Measurements from ENCODE around the gene PPP2R2C. TPM values are rescaled to one million over a fixed set of nuclear protein-coding genes. Genes with fewer than 3 reads are reported as not detected.

The PPP2R2C gene
- polyA plus RNA-seq, 1 of the 3 experiments (the other 2 are of a cell fraction), result 0.21 TPM

DNA sequence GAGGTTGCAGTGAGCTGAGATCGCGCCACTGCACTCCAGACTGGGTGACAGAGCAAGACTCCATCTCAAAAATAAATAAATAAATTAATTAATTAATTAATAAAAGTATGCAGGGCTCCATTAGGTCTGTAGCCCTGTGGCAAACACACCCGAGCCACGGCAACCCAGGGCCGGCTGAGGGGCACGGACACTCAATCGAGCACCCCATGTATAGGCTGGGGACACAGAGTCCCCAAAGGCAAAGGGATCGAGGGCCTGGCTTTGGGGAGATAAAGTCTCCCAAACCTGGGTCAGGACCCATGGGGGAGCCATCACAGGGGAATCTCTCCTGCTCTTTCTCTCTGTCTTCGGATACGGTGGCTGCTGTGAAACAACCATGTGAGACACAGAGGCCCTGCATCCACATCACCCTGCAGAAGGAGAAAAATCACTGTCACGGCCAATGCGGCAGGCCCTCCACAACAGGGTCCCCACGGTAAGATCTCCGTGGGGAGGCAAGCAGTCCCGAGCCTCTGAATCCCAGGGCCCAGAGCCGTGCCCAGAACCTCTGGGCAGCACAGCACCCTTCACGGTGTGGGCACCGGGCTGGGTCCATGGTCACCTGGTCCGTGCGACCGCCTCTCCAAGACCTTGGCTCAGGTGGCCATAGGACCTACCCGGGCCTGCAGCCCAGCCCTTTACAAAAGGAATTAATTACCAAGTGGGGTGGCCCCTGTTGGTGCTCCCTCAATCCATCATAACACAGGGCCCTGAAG lies 121.0 kb downstream of the PPP2R2C start:
- H3K36me3 ChIP-seq (replicated peaks in 1 of 2; ENCODE audit: control insufficient read depth in 1 of 2, insufficient read depth in 2 of 2, low read length in 1 of 2), result no peaks in the 10 kb centered on the region
- no peaks in the 10 kb centered on the region for H3F3A ChIP-seq (replicated peaks; ENCODE audit: insufficient read depth)
- no peak overlapping the region for H3K4me3 ChIP-seq (ENCODE audit: low read depth in 2 of 2, low read length in 1 of 2)
- WGBS (ENCODE audit: low lambda C conversion rate), result 57% methylated on average over 12 of the region's 22 CpGs
- H2AFZ ChIP-seq (ENCODE audit: low read depth), result no peak overlapping the region
- H3K9me2 ChIP-seq, result no peaks in the 10 kb centered on the region
- no peaks in the 10 kb centered on the region; a peak in 1 of 4 replicates for H3K4me1 ChIP-seq (ENCODE audit: control insufficient read depth in 1 of 2, insufficient read depth in 2 of 2, low read depth in 1 of 2, low read length in 1 of 2)
- TF ChIP-seq EP300 (IDR thresholded peaks at IDR 0.05; ENCODE audit: borderline replicate concordance in 1 of 2, low read depth in 1 of 2, low read length in 1 of 2), result no peak
- TF ChIP-seq TCF12 (IDR thresholded peaks at IDR 0.05), result no peak
- TF ChIP-seq, protein P1, sequence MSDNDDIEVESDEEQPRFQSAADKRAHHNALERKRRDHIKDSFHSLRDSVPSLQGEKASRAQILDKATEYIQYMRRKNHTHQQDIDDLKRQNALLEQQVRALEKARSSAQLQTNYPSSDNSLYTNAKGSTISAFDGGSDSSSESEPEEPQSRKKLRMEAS (IDR thresholded peaks at IDR 0.05; ENCODE audit: low read depth), result no peak
- no peak for TF ChIP-seq NRF1 (IDR thresholded peaks at IDR 0.05; ENCODE audit: low read depth, low read length)
- no peak for TF ChIP-seq YY1 (IDR thresholded peaks at IDR 0.05; ENCODE audit: low read depth)
- TF ChIP-seq, protein P2, sequence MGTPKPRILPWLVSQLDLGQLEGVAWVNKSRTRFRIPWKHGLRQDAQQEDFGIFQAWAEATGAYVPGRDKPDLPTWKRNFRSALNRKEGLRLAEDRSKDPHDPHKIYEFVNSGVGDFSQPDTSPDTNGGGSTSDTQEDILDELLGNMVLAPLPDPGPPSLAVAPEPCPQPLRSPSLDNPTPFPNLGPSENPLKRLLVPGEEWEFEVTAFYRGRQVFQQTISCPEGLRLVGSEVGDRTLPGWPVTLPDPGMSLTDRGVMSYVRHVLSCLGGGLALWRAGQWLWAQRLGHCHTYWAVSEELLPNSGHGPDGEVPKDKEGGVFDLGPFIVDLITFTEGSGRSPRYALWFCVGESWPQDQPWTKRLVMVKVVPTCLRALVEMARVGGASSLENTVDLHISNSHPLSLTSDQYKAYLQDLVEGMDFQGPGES (IDR thresholded peaks at IDR 0.05; ENCODE audit: low read depth, low read length), result no peak
- TF ChIP-seq MXI1 (IDR thresholded peaks at IDR 0.05; ENCODE audit: low read depth, low read length), result no peak
- TF ChIP-seq, protein P3, sequence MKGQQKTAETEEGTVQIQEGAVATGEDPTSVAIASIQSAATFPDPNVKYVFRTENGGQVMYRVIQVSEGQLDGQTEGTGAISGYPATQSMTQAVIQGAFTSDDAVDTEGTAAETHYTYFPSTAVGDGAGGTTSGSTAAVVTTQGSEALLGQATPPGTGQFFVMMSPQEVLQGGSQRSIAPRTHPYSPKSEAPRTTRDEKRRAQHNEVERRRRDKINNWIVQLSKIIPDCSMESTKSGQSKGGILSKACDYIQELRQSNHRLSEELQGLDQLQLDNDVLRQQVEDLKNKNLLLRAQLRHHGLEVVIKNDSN (IDR thresholded peaks at IDR 0.05; ENCODE audit: borderline replicate concordance, low read depth), result no peak
- TF ChIP-seq, protein P4, sequence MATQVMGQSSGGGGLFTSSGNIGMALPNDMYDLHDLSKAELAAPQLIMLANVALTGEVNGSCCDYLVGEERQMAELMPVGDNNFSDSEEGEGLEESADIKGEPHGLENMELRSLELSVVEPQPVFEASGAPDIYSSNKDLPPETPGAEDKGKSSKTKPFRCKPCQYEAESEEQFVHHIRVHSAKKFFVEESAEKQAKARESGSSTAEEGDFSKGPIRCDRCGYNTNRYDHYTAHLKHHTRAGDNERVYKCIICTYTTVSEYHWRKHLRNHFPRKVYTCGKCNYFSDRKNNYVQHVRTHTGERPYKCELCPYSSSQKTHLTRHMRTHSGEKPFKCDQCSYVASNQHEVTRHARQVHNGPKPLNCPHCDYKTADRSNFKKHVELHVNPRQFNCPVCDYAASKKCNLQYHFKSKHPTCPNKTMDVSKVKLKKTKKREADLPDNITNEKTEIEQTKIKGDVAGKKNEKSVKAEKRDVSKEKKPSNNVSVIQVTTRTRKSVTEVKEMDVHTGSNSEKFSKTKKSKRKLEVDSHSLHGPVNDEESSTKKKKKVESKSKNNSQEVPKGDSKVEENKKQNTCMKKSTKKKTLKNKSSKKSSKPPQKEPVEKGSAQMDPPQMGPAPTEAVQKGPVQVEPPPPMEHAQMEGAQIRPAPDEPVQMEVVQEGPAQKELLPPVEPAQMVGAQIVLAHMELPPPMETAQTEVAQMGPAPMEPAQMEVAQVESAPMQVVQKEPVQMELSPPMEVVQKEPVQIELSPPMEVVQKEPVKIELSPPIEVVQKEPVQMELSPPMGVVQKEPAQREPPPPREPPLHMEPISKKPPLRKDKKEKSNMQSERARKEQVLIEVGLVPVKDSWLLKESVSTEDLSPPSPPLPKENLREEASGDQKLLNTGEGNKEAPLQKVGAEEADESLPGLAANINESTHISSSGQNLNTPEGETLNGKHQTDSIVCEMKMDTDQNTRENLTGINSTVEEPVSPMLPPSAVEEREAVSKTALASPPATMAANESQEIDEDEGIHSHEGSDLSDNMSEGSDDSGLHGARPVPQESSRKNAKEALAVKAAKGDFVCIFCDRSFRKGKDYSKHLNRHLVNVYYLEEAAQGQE (IDR thresholded peaks at IDR 0.05; ENCODE audit: low read depth, low read length), result no peak
- TF ChIP-seq MEF2A (IDR thresholded peaks at IDR 0.05; ENCODE audit: borderline replicate concordance, low read depth), result no peak
- TF ChIP-seq, protein P5, sequence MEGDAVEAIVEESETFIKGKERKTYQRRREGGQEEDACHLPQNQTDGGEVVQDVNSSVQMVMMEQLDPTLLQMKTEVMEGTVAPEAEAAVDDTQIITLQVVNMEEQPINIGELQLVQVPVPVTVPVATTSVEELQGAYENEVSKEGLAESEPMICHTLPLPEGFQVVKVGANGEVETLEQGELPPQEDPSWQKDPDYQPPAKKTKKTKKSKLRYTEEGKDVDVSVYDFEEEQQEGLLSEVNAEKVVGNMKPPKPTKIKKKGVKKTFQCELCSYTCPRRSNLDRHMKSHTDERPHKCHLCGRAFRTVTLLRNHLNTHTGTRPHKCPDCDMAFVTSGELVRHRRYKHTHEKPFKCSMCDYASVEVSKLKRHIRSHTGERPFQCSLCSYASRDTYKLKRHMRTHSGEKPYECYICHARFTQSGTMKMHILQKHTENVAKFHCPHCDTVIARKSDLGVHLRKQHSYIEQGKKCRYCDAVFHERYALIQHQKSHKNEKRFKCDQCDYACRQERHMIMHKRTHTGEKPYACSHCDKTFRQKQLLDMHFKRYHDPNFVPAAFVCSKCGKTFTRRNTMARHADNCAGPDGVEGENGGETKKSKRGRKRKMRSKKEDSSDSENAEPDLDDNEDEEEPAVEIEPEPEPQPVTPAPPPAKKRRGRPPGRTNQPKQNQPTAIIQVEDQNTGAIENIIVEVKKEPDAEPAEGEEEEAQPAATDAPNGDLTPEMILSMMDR (IDR thresholded peaks at IDR 0.05), result no peak
- no peak for TF ChIP-seq RXRA (IDR thresholded peaks at IDR 0.05; ENCODE audit: borderline replicate concordance, low read depth)
- TF ChIP-seq FOXJ3 (CRISPR knock-in tag; IDR thresholded peaks at IDR 0.05), result no peak
- no peak for TF ChIP-seq RFX5 (IDR thresholded peaks at IDR 0.05; ENCODE audit: low read length)
- no peak for TF ChIP-seq GATA2 (CRISPR knock-in tag; IDR thresholded peaks at IDR 0.05)
- POLR2A ChIA-PET, result no interaction called here
- H3K9ac ChIP-seq, result no peak overlapping the region
- CTCF ChIA-PET, result interaction anchor here (1.0 to 2.0 kb wide), 4 partner anchors 20 to 353 kb away, joined by 3 to 6 read pairs (median 4); no protein-coding TSS in a partner anchor
- H3K79me2 ChIP-seq (ENCODE audit: insufficient read depth), result no peaks in the 10 kb centered on the region
- H4K20me1 ChIP-seq (ENCODE audit: insufficient read depth), result no peaks in the 10 kb centered on the region
- H3K9me3 ChIP-seq, result no peaks in the 10 kb centered on the region
- H3K27me3 ChIP-seq (ENCODE audit: insufficient read depth), result no peaks in the 10 kb centered on the region
- DNase-seq, result no peak
- H3K27ac ChIP-seq (ENCODE audit: low read depth in 2 of 2, low read length in 1 of 2), result no peak overlapping the region
- no peak overlapping the region for H3K4me2 ChIP-seq

All from SK-N-SH (cell line).